AG09319 (cell line): ENCODE data around the gene GRIK3.

Source experiments
- DNase-seq: peaks from one replicate; pipeline ENCODE4 v3.0.0-alpha.2; 2010; ENCODE audit warnings: low read depth; ENCODE audit errors: extremely low read depth
- TF ChIP-seq, protein P1 (sequence below): IDR thresholded peaks from 2 replicates; pipeline ENCODE4 v1.5.1; 2011; ENCODE audit warnings: low read depth, mild to moderate bottlenecking, inconsistent platforms, low read length, moderate library complexity

Gene GRIK3

DNA sequence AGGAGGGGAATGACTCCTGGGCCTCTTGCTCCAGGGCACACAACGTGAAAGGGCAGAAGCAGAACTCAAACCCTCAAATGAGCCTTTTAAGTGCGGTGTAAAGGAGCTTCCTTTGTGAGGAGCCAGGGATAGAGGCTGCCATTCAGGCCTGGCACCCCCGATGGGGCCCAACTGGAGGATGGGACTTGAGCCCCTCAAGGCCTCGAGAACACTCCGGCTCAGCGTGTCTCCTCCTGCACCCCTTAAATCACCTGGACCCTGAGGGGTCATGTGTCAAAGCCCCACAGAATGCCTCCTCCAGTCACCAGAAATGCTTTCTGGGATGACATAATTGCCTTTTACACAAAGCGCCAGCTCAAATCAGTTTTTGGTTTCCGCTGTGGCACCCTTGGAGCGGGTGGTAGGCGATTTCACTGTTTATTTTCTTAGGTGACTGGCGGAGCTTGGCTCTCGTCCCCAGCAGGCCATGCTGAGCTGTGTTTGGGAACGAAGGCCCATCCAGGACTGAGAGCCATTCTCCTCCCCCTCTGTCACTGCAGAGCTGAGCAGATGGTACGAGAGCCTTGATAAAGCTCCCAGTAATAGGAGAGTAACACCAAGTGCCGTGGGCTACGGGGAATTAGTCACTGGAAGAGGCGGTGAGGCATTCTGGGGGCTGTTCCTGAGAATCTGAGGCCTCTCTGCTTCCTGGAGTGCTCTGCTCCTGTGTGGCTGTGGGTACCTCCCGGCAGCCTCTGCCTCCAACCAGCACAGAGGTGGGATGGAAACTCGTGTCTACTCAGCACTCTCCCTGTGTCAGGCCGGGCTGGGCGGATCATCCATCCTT is 163.0 kb downstream of the GRIK3 start:
- TF ChIP-seq, protein P1, sequence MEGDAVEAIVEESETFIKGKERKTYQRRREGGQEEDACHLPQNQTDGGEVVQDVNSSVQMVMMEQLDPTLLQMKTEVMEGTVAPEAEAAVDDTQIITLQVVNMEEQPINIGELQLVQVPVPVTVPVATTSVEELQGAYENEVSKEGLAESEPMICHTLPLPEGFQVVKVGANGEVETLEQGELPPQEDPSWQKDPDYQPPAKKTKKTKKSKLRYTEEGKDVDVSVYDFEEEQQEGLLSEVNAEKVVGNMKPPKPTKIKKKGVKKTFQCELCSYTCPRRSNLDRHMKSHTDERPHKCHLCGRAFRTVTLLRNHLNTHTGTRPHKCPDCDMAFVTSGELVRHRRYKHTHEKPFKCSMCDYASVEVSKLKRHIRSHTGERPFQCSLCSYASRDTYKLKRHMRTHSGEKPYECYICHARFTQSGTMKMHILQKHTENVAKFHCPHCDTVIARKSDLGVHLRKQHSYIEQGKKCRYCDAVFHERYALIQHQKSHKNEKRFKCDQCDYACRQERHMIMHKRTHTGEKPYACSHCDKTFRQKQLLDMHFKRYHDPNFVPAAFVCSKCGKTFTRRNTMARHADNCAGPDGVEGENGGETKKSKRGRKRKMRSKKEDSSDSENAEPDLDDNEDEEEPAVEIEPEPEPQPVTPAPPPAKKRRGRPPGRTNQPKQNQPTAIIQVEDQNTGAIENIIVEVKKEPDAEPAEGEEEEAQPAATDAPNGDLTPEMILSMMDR: no peak
- DNase-seq: no peak

DNA sequence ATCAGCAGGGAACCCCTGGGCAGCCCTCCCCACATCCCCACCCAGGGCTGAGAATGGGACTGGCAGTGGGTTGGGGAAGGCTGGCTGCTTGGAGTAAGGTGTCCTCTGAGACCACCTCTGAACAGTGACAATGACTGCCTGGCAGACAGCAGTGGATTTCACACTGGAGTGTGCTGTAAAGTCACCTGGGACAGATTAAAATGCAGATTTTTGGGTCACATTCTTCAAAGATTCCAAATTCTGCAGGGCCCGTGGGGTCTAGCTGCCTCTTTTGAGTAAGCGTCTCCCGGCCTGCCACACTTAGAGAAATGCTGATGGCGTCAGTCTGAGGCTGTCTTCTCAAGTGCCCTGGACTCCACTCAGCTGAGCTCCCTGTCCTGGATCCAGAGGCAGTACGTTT is 164.5 kb downstream of the GRIK3 start:
- TF ChIP-seq, protein P1: no peak
- DNase-seq: no peak

DNA sequence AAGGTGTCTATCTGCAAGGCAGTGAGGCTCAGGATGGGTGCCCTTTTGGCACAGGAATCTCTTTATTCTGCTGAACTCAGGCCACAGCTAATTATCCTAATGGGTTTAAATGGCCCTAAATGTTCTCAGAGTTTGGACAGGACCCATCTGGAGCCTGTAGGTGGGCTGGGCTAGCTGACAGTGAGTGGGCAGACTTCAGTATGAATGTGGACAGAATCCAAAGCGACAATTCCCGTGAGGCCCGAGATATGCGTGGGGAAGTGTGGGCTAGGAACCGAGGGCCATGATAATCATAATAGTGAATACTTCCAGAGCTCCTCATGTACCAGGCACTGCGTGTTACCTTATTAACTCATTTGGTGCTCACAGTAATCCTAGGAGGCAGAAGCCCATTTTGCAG is 165.3 kb downstream of the GRIK3 start:
- TF ChIP-seq, protein P1: no peak
- no peak for DNase-seq

DNA sequence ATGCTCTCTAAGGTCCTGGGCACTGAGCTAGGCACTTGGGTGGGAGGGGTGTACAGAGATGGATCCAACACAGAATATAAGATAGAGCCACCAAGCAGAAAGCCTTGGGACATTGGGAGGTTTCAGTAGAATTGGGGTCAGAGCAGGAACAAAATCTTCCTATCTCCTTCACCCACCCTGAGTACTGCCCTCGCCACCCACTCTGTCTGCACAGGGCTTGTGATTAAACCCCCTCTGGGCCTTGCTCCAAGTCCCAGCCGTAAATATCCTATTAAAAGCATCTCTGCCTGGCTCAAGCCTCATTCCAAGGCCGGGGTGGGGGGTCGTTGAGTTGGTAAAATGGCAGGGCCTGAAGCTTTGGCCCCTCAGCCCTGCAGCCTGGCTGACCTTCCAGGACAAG is 166.7 kb downstream of the GRIK3 start:
- TF ChIP-seq, protein P1: no peak
- no peak for DNase-seq

DNA sequence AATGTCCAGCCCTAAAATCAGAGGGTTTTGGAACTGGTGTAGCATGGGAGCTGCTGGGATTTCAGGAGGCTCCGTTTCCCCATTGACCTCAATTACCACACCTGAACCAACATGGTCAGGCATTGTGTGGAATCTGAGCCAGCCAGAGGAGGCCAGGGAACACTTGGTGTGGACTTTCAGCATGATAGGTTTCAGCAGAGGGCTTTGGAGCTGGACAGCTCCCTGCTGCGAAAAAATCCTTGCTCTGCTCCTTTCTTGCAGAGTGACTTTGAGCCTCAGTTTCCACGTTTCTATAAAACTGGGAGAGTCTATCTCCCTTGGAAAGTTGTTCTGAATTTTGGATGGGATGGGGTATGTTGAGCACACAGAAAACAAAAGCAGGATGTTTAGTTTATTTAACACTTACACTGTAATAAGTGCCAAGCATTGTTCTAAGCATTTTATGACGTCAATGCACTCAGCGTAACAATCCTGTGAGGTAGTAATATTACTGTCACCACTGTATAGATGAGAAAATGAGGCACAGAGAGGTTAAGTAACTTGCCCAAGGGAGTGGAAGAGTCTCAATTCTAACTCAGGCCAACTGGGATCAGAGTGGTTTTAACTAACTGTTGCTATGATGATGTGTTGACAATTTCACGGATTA is 168.0 kb downstream of the GRIK3 start:
- no peak for DNase-seq
- TF ChIP-seq, protein P1: no peak

DNA sequence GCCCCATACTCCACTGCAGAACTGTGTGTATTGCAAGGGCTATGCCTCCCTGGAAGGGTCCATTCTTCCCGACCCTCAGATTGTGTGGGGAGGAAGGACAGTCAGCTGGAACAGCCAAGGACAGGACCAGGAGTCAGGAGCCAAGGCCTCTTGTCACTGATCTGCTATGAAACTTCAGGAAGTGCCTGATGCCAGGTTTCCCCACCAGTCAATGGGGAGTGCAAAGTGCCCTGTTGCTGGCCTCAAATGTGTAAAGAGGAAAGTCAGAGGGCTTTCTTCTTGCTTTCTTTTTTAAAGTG is 168.8 kb downstream of the GRIK3 start:
- DNase-seq: no peak
- TF ChIP-seq, protein P1: no peak

DNA sequence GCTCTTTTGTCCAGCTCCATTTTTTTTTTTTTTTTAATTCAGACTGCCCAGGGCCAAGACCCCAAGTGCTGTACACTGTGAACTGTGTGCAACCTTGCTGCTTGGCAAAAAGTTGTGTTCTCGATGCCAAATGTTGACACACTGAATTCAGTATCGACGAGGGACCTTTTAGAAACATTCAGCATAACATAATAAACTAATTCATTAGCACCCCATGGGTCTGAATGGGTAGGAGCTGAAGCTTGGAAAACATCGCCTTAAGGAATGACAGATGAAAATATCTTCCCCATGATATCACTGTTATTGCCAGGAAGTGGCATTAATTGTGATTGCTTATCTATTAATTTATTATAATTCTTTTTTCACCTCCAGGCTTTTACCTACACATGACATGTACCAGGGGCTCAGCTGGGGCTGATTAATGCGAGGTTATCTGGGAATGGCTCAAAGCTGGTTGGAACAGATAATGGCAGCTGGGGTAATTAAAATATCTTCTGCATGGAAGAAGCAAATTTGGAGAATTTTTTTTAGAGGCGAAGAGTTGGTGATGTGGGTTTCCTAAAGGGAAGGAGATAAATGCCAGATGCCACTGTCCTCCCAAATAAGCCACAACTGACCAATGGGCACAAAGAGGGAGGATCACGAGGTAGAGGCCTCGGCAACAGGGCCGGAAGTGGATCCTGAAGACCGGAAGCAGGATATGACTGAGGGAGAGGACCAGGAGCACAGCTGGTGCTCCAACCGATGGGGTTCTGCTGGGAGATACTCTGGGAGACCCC is 169.3 kb downstream of the GRIK3 start:
- DNase-seq: no peak
- TF ChIP-seq, protein P1: no peak
